Loucy (cell line): Measurements from ENCODE around the gene PRKD3.

ENCODE experiments used
- CTCF ChIP-seq: fragments of 200-600 bp; sonication (generic); conservative IDR thresholded peaks from 2 replicates; pipeline ENCODE4 v1.5.1; 2014; ENCODE audit warnings: mild to moderate bottlenecking, antibody characterized with exemption, low read length
- EZH2phosphoT487 ChIP-seq: fragments of 200-600 bp; IDR thresholded peaks from 2 replicates; pipeline ENCODE4 v1.6.1; 2018; ENCODE audit warnings: antibody characterized with exemption, mild to moderate bottlenecking, moderate library complexity, borderline replicate concordance

GRCh38 chr2:37335604-37336003, 11.0 kb upstream of the PRKD3 start:
- TF ChIP-seq CTCF (no peak), EZH2phosphoT487 (no peak)
